Loucy (cell line): Measurements from ENCODE around the gene HLA-A.
A peak's percentile ranks its signal among the peaks of the same experiment; 100 is the strongest.

ENCODE experiments used
- H2AFZ ChIP-seq: fragments of 200-600 bp; sonication (generic); 2 replicates; pipeline ENCODE4 v1.6.0; 2016; ENCODE audit warnings: antibody characterized with exemption, mild to moderate bottlenecking, low read length, moderate library complexity
- H3F3A ChIP-seq: fragments of 200-600 bp; 2 replicates; pipeline ENCODE4 v1.6.0; 2016; ENCODE audit warnings: antibody characterized with exemption, low read depth, mild to moderate bottlenecking
- H3K27me3 ChIP-seq: fragments of 200-600 bp; sonication (generic); 2 replicates; pipeline ENCODE4 v1.6.1; 2014; ENCODE audit warnings: low read length, mild to moderate bottlenecking; ENCODE audit not compliant: insufficient read depth, poor library complexity, severe bottlenecking
- H3K36me3 ChIP-seq: fragments of 200-600 bp; sonication (generic); 2 replicates; pipeline ENCODE4 v1.6.1; 2016; ENCODE audit warnings: low read length; ENCODE audit not compliant: insufficient read depth
- H3K4me1 ChIP-seq: fragments of 200-600 bp; sonication (generic); 2 replicates; pipeline ENCODE4 v1.5.1; 2014; ENCODE audit warnings: low read length, mild to moderate bottlenecking; ENCODE audit not compliant: insufficient read depth, poor library complexity, severe bottlenecking
- H3K4me2 ChIP-seq: fragments of 200-600 bp; sonication (generic); 2 replicates; pipeline ENCODE4 v1.6.0; 2014; ENCODE audit warnings: antibody characterized with exemption, low read length, low read depth, mild to moderate bottlenecking; ENCODE audit not compliant: poor library complexity, severe bottlenecking
- H3K4me3 ChIP-seq: fragments of 200-600 bp; sonication (generic); 2 replicates; pipeline ENCODE4 v1.5.1; 2014; ENCODE audit warnings: low read length, mild to moderate bottlenecking, mixed read lengths; ENCODE audit not compliant: poor library complexity, severe bottlenecking
- H3K79me2 ChIP-seq: fragments of 200-600 bp; sonication (generic); 2 replicates; pipeline ENCODE4 v1.6.1; 2014; ENCODE audit warnings: low read length; ENCODE audit not compliant: insufficient read depth
- H3K9ac ChIP-seq: fragments of 200-600 bp; sonication (generic); 2 replicates; pipeline ENCODE4 v1.6.0; 2014; ENCODE audit warnings: mild to moderate bottlenecking, low read depth, low read length, moderate library complexity; ENCODE audit not compliant: poor library complexity, severe bottlenecking
- H3K9me2 ChIP-seq: fragments of 200-600 bp; sonication (generic); replicated peaks from 2 replicates; pipeline ENCODE4 v1.6.1; 2016; ENCODE audit warnings: low read depth, low read length, mixed read lengths
- H3K9me3 ChIP-seq: fragments of 200-600 bp; sonication (generic); 2 replicates; pipeline ENCODE4 v1.6.1; 2014; ENCODE audit warnings: mild to moderate bottlenecking, antibody characterized with exemption, low read length, low read depth; ENCODE audit not compliant: insufficient read depth
- H4K20me1 ChIP-seq: fragments of 200-600 bp; sonication (generic); 2 replicates; pipeline ENCODE4 v1.6.0; 2014; ENCODE audit warnings: antibody characterized with exemption, low read length, mild to moderate bottlenecking; ENCODE audit not compliant: insufficient read depth, poor library complexity, severe bottlenecking
- EZH2phosphoT487 ChIP-seq: fragments of 200-600 bp; IDR thresholded peaks from 2 replicates; pipeline ENCODE4 v1.6.1; 2018; ENCODE audit warnings: antibody characterized with exemption, mild to moderate bottlenecking, moderate library complexity, borderline replicate concordance
- TF ChIP-seq, protein P1 (sequence below): fragments of 200-600 bp; sonication (generic); conservative IDR thresholded peaks from 2 replicates; pipeline ENCODE4 v1.5.1; 2014; ENCODE audit warnings: mild to moderate bottlenecking, antibody characterized with exemption, low read length

The HLA-A gene

DNA sequence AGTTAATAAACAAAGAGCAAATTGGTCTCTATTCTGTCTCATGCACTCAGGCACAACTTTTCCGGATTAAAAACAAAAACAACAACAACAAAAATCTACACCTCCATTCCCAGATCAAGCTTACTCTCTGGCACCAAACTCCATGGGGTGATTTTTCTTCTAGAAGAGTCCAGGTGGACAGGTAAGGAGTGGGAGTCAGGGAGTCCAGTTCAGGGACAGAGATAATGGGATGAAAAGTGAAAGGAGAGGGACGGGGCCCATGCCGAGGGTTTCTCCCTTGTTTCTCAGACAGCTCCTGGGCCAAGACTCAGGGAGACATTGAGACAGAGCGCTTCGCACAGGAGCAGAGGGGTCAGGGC lies 437 bp upstream of the HLA-A start:
- no peak for TF ChIP-seq EZH2phosphoT487
- TF ChIP-seq, protein P1, sequence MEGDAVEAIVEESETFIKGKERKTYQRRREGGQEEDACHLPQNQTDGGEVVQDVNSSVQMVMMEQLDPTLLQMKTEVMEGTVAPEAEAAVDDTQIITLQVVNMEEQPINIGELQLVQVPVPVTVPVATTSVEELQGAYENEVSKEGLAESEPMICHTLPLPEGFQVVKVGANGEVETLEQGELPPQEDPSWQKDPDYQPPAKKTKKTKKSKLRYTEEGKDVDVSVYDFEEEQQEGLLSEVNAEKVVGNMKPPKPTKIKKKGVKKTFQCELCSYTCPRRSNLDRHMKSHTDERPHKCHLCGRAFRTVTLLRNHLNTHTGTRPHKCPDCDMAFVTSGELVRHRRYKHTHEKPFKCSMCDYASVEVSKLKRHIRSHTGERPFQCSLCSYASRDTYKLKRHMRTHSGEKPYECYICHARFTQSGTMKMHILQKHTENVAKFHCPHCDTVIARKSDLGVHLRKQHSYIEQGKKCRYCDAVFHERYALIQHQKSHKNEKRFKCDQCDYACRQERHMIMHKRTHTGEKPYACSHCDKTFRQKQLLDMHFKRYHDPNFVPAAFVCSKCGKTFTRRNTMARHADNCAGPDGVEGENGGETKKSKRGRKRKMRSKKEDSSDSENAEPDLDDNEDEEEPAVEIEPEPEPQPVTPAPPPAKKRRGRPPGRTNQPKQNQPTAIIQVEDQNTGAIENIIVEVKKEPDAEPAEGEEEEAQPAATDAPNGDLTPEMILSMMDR = no peak
- Histone ChIP-seq H3K9ac (peak overlapping the region; percentile 85), H3K9me2 (no peaks in the 10 kb centered on the region), H3K9me3 (no peaks in the 10 kb centered on the region), H2AFZ (peak overlapping the region; percentile 40), H3K79me2 (peaks cover 54% of the 10 kb centered on the region), H3K27me3 (peaks cover 6% of the 10 kb centered on the region), H3K4me3 (peak overlapping the region; percentile 79), H4K20me1 (peaks cover 45% of the 10 kb centered on the region), H3F3A (no peaks in the 10 kb centered on the region; the same call in 1 of the 2 replicates), H3K36me3 (peaks cover 27% of the 10 kb centered on the region; the same call in 1 of the 2 replicates), H3K4me1 (peaks cover 36% of the 10 kb centered on the region), H3K4me2 (peak overlapping the region; percentile 71)

DNA sequence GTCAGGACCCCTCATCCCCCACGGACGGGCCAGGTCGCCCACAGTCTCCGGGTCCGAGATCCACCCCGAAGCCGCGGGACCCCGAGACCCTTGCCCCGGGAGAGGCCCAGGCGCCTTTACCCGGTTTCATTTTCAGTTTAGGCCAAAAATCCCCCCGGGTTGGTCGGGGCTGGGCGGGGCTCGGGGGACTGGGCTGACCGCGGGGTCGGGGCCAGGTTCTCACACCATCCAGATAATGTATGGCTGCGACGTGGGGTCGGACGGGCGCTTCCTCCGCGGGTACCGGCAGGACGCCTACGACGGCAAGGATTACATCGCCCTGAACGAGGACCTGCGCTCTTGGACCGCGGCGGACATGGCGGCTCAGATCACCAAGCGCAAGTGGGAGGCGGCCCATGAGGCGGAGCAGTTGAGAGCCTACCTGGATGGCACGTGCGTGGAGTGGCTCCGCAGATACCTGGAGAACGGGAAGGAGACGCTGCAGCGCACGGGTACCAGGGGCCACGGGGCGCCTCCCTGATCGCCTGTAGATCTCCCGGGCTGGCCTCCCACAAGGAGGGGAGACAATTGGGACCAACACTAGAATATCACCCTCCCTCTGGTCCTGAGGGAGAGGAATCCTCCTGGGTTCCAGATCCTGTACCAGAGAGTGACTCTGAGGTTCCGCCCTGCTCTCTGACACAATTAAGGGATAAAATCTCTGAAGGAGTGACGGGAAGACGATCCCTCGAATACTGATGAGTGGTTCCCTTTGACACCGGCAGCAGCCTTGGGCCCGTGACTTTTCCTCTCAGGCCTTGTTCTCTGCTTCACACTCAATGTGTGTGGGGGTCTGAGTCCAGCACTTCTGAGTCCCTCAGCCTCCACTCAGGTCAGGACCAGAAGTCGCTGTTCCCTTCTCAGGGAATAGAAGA lies 978 bp downstream of the HLA-A start:
- Histone ChIP-seq H4K20me1 (peaks cover 54% of the 10 kb centered on the region), H3K4me1 (peaks cover 36% of the 10 kb centered on the region), H3K27me3 (peaks cover 6% of the 10 kb centered on the region), H3K9me3 (no peaks in the 10 kb centered on the region), H3K4me3 (peak overlapping the region; percentile 79), H3K79me2 (peaks cover 54% of the 10 kb centered on the region), H3K9ac (peak overlapping the region; percentile 85), H3K4me2 (peak overlapping the region; percentile 99), H3K9me2 (no peaks in the 10 kb centered on the region), H3K36me3 (peaks cover 31% of the 10 kb centered on the region; the same call in 1 of the 2 replicates), H2AFZ (no peak overlapping the region), H3F3A (no peaks in the 10 kb centered on the region; the same call in 1 of the 2 replicates)
- no peak for TF ChIP-seq EZH2phosphoT487
- TF ChIP-seq, protein P1 = no peak

DNA sequence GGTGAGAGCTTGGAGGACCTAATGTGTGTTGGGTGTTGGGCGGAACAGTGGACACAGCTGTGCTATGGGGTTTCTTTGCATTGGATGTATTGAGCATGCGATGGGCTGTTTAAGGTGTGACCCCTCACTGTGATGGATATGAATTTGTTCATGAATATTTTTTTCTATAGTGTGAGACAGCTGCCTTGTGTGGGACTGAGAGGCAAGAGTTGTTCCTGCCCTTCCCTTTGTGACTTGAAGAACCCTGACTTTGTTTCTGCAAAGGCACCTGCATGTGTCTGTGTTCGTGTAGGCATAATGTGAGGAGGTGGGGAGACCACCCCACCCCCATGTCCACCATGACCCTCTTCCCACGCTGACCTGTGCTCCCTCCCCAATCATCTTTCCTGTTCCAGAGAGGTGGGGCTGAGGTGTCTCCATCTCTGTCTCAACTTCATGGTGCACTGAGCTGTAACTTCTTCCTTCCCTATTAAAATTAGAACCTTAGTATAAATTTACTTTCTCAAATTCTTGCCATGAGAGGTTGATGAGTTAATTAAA lies 3.0 kb downstream of the HLA-A start:
- no peak overlapping the region for H2AFZ ChIP-seq
- TF ChIP-seq EZH2phosphoT487 = no peak
- TF ChIP-seq, protein P1 = no peak
- peaks cover 54% of the 10 kb centered on the region for H3K79me2 ChIP-seq
- H3K4me3 ChIP-seq = peak overlapping the region; percentile 79
- H3K9me2 ChIP-seq = no peaks in the 10 kb centered on the region
- peaks cover 54% of the 10 kb centered on the region for H4K20me1 ChIP-seq
- H3F3A ChIP-seq = no peaks in the 10 kb centered on the region; the same call in 1 of the 2 replicates
- peaks cover 36% of the 10 kb centered on the region for H3K4me1 ChIP-seq
- peak overlapping the region; percentile 85 for H3K9ac ChIP-seq
- H3K9me3 ChIP-seq = no peaks in the 10 kb centered on the region
- H3K36me3 ChIP-seq = peaks cover 31% of the 10 kb centered on the region; the same call in 1 of the 2 replicates
- H3K4me2 ChIP-seq = peak overlapping the region; percentile 99
- H3K27me3 ChIP-seq = peaks cover 6% of the 10 kb centered on the region
